OCI-LY1 (cell line): ENCODE data around the gene TST.
A peak's percentile ranks its signal among the peaks of the same experiment; 100 is the strongest.

Experiments
- CTCF ChIP-seq: fragments of 200-600 bp; sonication (generic), shearing (Covaris generic); IDR thresholded peaks from 2 replicates; pipeline ENCODE4 v1.5.1; 2017; ENCODE audit warnings: mild to moderate bottlenecking, antibody characterized with exemption, low read length, moderate library complexity, mixed read lengths
- EZH2 ChIP-seq: fragments of 200-600 bp; sonication (generic), shearing (Covaris generic); IDR thresholded peaks from 2 replicates; pipeline ENCODE4 v1.8.0; 2017; ENCODE audit warnings: borderline replicate concordance, mixed run types, mild to moderate bottlenecking, antibody characterized with exemption, low read length, moderate library complexity, mixed read lengths

GRCh38 chr22:36982136-36982535 is 37.1 kb downstream of the TST start:
- TF ChIP-seq CTCF (peak; percentile 36; the same call in 1 of the 2 replicates), EZH2 (no peak)
